Measurements from ENCODE around the gene TSACC. TPM values are rescaled to one million over a fixed set of nuclear protein-coding genes. Genes with fewer than 3 reads are reported as not detected.
"Not testable (repeated sequence)": the region's sequence is repeated elsewhere in the genome, so short reads cannot be mapped to it uniquely, and the experiment has no call there.

TSACC gene
- total RNA-seq, 1 donor from 2014 or later = not detected

- intact Hi-C loops (cut with micrococcal nuclease) = not testable (repeated sequence)
Observed at GRCh38 chr1:156346035-156346434, 7.7 kb downstream of the TSACC start.

- intact Hi-C loops (cut with micrococcal nuclease) = no loop called here
Observed at GRCh38 chr1:156346636-156347035, 8.3 kb downstream of the TSACC start.

- intact Hi-C loops (cut with micrococcal nuclease) = no loop called here
Observed at GRCh38 chr1:156347331-156347730, 9.0 kb downstream of the TSACC start.

GRCh38 chr1:156352481-156352880 lies 14.2 kb downstream of the TSACC start:
- intact Hi-C loops (cut with micrococcal nuclease) = not testable (repeated sequence)

GRCh38 chr1:156356262-156356874 lies 18.0 kb downstream of the TSACC start:
- intact Hi-C loops (cut with micrococcal nuclease) = no loop called here

GRCh38 chr1:156356875-156357534 lies 18.7 kb downstream of the TSACC start:
- intact Hi-C loops (cut with micrococcal nuclease) = no loop called here

GRCh38 chr1:156357977-156358376 lies 19.7 kb downstream of the TSACC start:
- intact Hi-C loops (cut with micrococcal nuclease) = no loop called here

- intact Hi-C loops (cut with micrococcal nuclease) = no loop called here
Observed at GRCh38 chr1:156358641-156359040, 20.3 kb downstream of the TSACC start.

- intact Hi-C loops (cut with micrococcal nuclease) = no loop called here
Observed at GRCh38 chr1:156359249-156359648, 20.9 kb downstream of the TSACC start.

GRCh38 chr1:156359973-156360372 lies 21.6 kb downstream of the TSACC start:
- intact Hi-C loops (cut with micrococcal nuclease) = no loop called here

GRCh38 chr1:156360534-156360933 lies 22.2 kb downstream of the TSACC start:
- intact Hi-C loops (cut with micrococcal nuclease) = no loop called here

- intact Hi-C loops (cut with micrococcal nuclease) = no loop called here
Observed at GRCh38 chr1:156365754-156366153, 27.4 kb downstream of the TSACC start.

GRCh38 chr1:156366378-156367166 lies 28.2 kb downstream of the TSACC start:
- intact Hi-C loops (cut with micrococcal nuclease) = no loop called here

GRCh38 chr1:156367383-156368156 lies 29.2 kb downstream of the TSACC start:
- intact Hi-C loops (cut with micrococcal nuclease) = no loop called here

- intact Hi-C loops (cut with micrococcal nuclease) = no loop called here
Observed at GRCh38 chr1:156368157-156368658, 29.9 kb downstream of the TSACC start.

GRCh38 chr1:156368889-156369684 lies 30.8 kb downstream of the TSACC start, which contains the start of gene RHBG:
TSS of gene RHBG (plus strand) at chr1:156369211. CDS start at chr1:156369250, 39 bp downstream.
- intact Hi-C loops (cut with micrococcal nuclease) = no loop called here

GRCh38 chr1:156369685-156370286 lies 31.5 kb downstream of the TSACC start:
- intact Hi-C loops (cut with micrococcal nuclease) = not testable (repeated sequence)

- intact Hi-C loops (cut with micrococcal nuclease) = no loop called here
Observed at GRCh38 chr1:156371553-156372264, 33.4 kb downstream of the TSACC start.

GRCh38 chr1:156372265-156372586 lies 33.9 kb downstream of the TSACC start:
- intact Hi-C loops (cut with micrococcal nuclease) = no loop called here

GRCh38 chr1:156372876-156373275 lies 34.5 kb downstream of the TSACC start:
- intact Hi-C loops (cut with micrococcal nuclease) = no loop called here
